GM18499 (cell line): ENCODE results near the gene ZNF334.

ENCODE experiments used
- ATAC-seq: cut with Tn5 transposase; IDR thresholded peaks from one replicate; pipeline ENCODE4 v1.9.1; 2021; ENCODE audit warnings: moderate number of reproducible peaks; ENCODE audit not compliant: insufficient read depth, unreplicated experiment

Gene ZNF334

DNA sequence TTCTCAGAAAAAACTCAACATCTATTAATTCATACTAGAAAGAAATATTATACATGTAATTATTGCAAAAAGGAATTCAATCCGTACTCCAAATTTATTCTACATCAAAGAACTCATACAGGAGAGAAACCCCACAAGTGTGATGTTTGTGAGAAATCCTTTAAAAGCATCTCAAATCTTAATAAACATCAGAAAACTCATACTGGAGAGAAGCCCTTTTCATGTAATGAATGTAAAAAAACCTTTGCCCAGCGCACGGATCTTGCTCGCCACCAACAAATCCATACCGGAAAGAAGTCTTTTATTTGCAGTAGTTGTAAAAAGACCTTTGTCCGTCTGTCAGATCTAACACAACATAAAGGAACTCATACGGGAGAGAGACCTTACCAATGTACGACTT, 22.0 kb downstream of the ZNF334 start:
- no peak for ATAC-seq

DNA sequence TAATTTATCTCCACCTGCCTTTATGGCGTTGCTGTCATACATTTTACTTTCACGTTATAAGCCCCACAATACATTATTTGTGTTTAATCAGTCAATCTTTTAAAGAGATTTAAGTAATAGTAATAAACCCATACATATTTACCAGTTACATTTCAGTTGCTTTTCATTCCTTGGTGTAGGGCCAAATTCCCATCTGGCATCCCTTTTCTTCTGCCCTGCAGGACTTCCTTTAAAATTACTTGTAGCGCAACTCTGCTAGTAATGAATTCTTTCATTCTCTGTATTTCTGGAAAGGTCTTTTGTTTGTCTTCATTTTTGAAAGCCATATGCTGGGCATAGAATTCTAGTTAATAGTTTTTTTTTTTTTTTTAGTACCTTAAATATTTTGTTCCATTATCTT, 24.9 kb downstream of the ZNF334 start:
- ATAC-seq: no peak

DNA sequence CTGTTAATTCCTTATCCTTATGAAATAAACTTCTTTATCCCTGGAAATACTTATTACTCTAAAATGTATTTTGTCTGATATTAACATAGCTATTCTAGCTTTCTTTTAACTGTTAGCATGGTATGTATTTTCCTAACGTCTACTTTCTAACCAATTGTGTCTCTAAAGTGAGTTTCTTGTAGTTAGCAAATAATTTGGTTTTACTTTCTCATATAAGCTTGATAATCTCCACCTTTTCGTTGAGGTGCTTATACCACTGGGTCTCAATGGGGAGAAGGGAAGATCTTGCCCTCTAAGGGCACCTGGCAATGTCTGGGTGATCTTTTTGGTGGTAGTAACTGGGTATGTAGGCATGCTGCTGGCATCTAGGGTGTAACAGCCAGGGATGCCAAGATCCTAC, 25.7 kb downstream of the ZNF334 start:
- no peak for ATAC-seq

DNA sequence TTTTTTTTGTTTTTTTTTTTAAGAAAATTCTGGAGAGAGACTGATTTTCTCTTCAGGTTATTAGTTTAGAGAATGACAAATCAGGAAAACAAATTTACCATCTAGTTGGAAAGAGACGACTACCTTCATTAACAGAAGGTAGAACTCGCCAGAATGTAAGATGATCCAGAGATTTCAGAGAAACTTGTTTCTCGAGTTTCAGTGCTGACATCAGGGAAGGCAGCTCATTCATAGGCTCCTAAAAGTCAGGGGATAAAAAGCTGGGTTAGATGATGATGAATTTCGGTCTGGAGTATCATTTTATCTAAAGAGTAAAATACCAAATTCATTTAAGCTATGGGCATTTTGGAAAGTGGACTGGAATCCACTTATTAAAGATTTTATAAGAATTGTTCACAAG, 27.9 kb downstream of the ZNF334 start:
- ATAC-seq: no peak

DNA sequence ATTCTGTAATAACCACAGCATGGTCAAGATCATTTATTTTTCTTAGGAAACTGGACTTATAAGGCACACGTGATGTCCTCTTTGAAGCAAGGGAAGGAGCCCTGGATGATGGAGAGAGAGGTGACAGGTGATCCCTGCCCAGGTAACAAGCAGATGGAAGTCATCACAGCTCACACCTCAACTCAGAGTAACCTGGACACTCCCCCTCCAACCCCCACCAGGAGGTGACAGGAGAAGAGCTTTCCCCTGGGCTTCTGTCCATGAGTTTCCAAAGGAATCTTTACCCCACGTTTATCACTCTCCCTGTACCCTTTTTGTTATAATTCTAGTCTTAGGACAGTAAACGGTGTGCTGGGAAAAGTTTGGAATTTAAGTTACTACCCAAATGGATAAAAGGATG, 28.4 kb downstream of the ZNF334 start:
- ATAC-seq: no peak

DNA sequence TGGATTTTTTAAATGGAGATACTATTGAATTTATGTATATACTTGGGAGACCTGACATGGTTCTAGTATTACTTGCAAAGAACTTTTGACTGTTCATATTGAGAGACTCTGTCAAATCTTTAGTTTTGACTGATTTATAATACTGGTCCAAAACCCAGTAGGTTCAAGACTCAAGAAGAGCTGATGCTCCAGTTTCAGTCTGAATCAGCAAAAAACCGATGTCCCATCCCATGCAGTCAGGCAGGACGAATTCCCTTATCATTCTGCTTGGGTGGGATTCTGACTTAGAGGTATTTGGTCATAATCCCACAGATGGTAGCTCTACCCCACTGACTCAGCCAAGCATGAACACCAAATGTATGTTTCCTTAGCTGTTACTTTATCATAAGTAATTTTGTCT, 29.5 kb downstream of the ZNF334 start:
- no peak for ATAC-seq

DNA sequence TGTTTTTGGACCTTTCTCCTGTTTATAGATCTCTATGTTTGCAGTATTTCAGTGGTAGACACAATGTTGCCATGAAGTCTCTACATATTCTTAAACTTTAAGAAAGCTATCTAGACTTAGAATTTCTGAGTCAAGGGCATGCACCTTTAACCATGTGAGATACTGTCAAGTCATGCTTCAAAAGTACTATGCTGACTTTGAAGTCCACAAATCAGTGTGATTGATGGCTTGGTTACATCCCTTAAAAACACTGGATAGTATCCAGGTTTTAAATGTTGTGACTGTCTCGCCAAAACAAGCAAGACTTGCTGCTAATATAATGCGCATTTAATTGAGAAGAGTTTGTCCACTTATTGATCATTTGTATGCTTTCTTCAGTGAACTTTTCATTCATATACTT, 30.5 kb downstream of the ZNF334 start:
- no peak for ATAC-seq

DNA sequence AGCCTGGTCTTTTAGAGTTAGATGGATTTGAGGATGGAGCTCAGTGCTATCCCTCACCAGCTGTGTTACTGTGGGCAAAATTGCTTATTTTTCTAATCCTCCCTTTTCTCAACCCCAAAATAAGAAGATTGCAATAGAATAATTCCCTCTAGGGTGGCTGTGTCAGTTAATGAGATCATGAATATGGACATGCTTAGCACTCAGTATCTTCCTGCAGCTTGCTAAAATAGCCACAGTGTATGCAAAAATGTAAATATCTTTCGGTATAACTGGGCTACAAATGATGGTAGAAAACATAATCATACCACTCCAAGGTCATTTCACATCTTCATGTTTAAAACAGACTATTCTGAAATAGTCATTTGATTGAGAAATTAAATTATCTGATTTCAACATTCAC, 35.7 kb downstream of the ZNF334 start:
- no peak for ATAC-seq

DNA sequence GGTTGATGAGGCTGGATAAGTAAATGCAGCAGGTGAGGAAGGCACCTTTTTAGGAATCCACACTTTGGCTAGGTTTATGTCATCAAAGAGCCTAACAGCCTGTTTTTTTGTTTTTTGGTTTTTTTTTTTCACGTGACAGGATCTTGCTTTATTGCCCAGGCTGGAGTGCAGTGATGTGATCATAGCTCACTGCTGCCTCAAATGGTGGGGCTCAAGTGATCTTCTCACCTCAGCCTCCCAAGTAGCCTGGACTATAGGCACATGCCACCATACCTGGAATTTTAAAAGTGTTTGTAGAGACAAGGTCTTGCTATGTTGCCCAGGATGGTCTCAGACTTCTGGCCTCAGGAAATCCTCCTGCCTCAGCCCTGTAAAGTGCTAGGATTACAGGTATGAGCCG, 36.1 kb downstream of the ZNF334 start:
- no peak for ATAC-seq

DNA sequence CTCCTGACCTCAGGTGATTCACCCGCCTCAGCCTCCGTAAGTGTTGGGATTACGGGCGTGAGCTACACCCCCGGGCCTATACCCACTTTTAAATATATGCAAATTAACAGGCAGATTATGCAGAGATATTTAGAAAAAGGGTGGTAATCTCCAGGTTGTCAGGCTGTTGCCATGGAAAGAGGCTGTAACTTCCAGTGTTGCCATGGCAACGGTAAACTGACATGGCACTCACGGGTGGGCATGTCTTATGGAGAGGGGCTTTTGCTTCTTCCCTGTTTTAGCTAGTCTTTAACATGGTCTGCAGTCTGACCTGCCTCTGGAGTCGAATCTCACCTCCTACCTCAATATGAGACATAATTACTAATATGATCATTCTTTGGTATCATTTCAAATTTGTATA, 44.9 kb downstream of the ZNF334 start:
- ATAC-seq: no peak

DNA sequence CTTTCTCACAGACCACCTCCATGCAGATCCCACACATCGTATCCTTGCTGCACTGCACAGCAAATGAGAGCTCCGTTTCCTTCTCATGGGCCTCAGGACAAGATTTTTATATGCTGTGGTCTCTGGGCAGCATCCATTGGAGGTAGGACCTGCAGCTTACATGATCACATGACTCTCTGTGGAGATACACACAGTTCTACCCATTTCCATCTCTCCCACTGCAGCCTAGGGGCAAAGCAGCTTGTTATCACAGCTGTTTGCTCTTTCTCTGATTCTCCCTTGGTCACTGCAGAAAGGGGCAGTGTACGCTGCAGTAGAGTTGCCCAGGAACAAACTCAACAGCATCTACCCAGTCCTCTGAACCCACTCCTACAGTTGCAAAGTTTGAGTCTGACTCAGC, 48.9 kb downstream of the ZNF334 start:
- no peak for ATAC-seq

DNA sequence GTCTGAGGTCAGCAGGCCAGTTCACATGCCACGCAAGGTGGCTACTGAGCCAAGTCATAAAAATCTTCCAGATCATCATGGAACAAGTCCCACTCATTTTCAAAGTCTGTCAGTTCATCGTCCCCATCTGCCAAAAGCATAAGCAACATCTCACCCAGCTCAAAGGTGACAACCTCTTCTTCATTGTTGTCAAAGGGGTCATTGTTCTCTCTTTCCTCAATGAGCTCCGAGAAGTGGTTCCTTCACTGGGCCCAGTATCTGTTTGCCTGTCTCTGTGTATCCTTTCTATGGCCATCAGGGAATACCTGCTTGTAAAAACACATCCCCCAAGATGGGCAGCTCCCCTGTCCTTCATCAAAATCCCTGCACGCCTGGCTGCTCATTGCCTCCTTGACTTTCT, 49.5 kb downstream of the ZNF334 start:
- ATAC-seq: no peak

DNA sequence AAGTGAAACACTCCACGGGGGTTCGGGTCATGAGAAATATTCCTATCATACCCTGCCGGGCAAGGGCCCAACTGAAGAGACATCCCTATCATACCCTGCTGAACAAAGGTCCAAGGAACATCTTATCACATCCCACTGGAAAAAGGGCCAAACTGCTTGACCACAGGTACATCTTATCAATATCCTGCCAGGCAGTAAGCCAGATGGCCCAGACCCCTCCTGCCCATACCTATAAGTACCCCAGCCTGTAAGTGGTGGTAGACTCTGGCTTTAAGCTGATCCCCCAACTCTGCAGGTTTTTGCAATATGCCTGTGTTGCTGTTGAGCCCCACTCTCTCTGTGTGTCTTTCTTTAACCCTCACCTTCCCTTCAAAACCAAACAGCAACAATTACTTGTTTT, 51.6 kb downstream of the ZNF334 start:
- ATAC-seq: no peak

DNA sequence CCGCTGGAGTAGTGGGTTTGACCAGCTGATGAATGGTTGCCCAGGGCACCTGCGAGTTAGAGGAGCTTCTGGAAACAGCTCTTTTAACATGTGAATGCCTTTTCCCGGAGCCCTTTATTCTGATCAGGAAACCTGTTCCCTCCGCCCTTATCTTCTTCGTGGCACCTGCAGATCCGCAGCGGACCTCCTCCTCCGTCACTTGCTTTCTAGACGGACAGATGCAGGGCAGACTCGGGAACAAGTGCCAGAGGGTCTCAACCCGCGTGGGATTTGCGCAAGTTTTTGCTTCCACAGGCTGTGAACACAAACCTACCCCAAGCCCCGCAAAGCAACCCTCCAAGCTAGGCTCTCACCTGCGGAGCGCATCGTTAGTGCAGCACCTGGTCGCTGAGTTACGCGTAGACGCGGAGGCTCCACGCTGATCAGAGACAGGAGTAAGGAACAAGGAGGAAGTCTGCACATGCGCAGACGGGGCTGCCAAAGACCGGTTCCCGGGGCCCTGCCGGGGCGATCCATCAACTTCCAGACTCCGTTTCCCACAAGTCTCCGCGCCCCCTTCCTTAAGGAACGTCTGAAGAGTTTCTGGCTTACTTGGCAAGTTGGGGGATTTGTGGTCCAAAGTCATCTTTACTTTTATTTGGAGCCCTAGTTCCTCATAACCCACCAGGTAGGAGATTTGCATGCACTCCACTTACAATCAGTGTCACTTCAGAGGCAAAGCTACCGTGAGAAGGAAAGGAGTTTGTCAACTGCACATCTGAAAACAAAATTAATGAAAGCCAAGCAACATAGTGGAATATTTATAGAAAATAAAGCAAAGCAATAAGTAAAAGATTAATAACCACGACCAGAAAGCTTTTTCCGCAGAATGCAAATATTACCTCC, 54.3 kb downstream of the ZNF334 start:
- ATAC-seq: no peak

DNA sequence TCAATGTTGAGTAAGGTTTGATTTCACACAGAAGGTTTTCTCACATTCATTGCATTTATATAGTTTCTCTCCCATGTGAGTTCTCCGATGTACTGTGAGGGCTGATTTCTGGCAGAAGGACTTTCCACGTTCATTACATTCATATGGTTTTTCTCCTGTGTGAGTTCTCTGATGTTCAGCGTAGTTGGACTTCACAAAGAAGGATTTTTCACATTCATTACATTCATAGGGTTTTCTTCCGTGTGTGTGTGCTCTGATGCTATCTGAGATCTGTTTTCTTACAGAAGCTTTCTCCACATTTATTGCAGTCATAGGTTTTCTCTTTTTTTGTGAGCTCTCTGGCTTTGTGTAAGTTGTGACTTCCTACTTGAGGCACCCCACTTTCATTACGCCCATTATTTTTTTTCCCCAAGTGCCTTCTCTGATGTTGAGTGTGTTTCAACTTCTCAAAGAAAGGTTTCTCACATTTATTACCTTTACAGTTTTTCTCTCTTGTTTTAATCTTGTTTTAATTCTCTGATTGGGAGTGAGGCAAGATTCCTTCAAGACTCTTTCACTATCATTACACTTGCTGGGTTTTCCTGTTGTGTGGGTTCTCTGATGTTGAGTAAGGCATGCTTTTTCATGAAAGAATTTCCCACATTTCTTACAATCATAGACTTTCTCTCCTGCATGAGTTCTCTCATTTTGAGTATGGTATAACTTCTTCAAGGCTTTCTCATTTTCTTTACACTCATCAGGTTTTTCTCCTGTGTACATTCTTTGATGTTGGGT, 56.9 kb downstream of the ZNF334 start:
- ATAC-seq: no peak

DNA sequence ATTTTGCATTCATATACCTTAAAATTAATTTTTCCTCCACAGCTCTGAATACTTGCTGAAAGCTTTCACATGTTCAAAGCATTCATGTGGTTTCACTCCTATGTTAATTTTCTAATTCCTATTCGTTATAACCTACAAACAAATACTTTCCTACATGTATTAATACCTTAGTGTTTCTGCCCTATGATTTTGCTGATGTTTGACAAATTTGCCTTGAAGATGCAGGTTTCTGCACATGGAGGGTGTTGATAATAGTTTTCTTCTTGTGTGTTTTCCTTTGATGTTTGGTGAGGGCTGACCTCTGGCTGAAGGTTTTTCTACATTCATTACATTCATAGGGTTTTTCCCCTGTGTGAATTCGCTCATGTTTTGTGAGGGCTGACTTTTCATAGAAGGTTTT, 57.6 kb downstream of the ZNF334 start:
- ATAC-seq: no peak
